H1 (cell line): ENCODE measurements around the gene SYMPK. TPM values are rescaled to one million over a fixed set of nuclear protein-coding genes. Genes with fewer than 3 reads are reported as not detected.
A peak's percentile ranks its signal among the peaks of the same experiment; 100 is the strongest.

Experiments used
- CTCF ChIA-PET: fragments of 300-600 bp; sonication (Branson Sonifier 250); formaldehyde crosslinking; loops from one replicate; lab custom pipeline; 2021; ENCODE audit not compliant: partially characterized antibody; lab: Charles Lee
- POLR2A ChIA-PET: fragments of 300-600 bp; sonication (Branson Sonifier 250); formaldehyde crosslinking; loops from one replicate; lab custom pipeline; 2021; ENCODE audit warnings: inconsistent platforms; ENCODE audit not compliant: partially characterized antibody; lab: Charles Lee
- DNase-seq, 2 experiments: peaks; one replicate each; pipeline versions ENCODE4 v3.0.0 to v3.0.0-alpha.2; 2010 to 2022; ENCODE audit warnings: low spot score in 2 of 2, low read depth in 1 of 2, mixed read lengths in 1 of 2
- FAIRE-seq: peaks from 2 replicates; lab custom pipeline; 2011; peaks lifted over from hg19 to GRCh38; lab: Jason Lieb, UNC
- H2AFZ ChIP-seq: 2 replicates; pipeline ENCODE4 v1.8.1; 2012; ENCODE audit warnings: low read length, inconsistent platforms
- H2AK5ac ChIP-seq: 2 replicates; pipeline ENCODE4 v1.6.1; 2013; ENCODE audit warnings: low read depth, low read length
- H2BK120ac ChIP-seq: replicated peaks from 2 replicates; pipeline ENCODE3; 2013; ENCODE audit warnings: low read depth, low read length, inconsistent platforms
- H2BK12ac ChIP-seq: 2 replicates; pipeline ENCODE4 v1.6.1; 2013; ENCODE audit warnings: low read depth, low read length
- H2BK15ac ChIP-seq: 2 replicates; pipeline ENCODE4 v1.6.1; 2013; ENCODE audit warnings: low read length
- H2BK20ac ChIP-seq: 2 replicates; pipeline ENCODE4 v1.6.1; 2013; ENCODE audit warnings: low read length
- H2BK5ac ChIP-seq: 2 replicates; pipeline ENCODE4 v1.6.1; 2013; ENCODE audit warnings: low read depth, low read length
- H3K14ac ChIP-seq: 2 replicates; pipeline ENCODE4 v1.6.1; 2013; ENCODE audit warnings: inconsistent platforms; ENCODE audit not compliant: insufficient read length
- H3K18ac ChIP-seq: 2 replicates; pipeline ENCODE4 v1.6.1; 2013; ENCODE audit warnings: low read length; ENCODE audit errors: extremely low read depth
- H3K23ac ChIP-seq: 2 replicates; pipeline ENCODE4 v1.6.1; 2013; ENCODE audit warnings: inconsistent platforms; ENCODE audit not compliant: insufficient read length
- H3K23me2 ChIP-seq: 2 replicates; pipeline ENCODE4 v1.6.1; 2013; ENCODE audit warnings: low read depth, low read length
- H3K27ac ChIP-seq: 2 replicates; pipeline ENCODE4 v1.6.1; 2011; ENCODE audit warnings: low read depth, low read length, inconsistent platforms
- H3K27me3 ChIP-seq, 4 experiments: replicated peaks in 1 of 4; 1 replicate in 1 of 4; 2 replicates in 3 of 4; pipeline versions ENCODE4 v1.6.1 to v1.8.1; 2011 to 2013; ENCODE audit warnings: low read length in 3 of 4, mild to moderate bottlenecking in 3 of 4, inconsistent platforms in 2 of 4, mixed read lengths in 2 of 4, moderate library complexity in 1 of 4; ENCODE audit not compliant: control insufficient read depth in 3 of 4, insufficient read depth in 3 of 4; ENCODE audit errors: extremely low read depth in 1 of 4
- H3K36me3 ChIP-seq, 4 experiments: 2 replicates each; pipeline versions ENCODE4 v1.6.1 to v1.8.1; 2011 to 2013; ENCODE audit warnings: mild to moderate bottlenecking in 4 of 4, low read length in 3 of 4, moderate library complexity in 2 of 4, control low read depth in 1 of 4, inconsistent platforms in 1 of 4; ENCODE audit not compliant: insufficient read depth in 4 of 4, control insufficient read depth in 2 of 4
- H3K4ac ChIP-seq: replicated peaks from 2 replicates; pipeline ENCODE3; 2013; ENCODE audit warnings: low read length, low read depth, mixed read lengths, inconsistent platforms; ENCODE audit not compliant: insufficient read length
- H3K4me1 ChIP-seq, 4 experiments: replicated peaks in 1 of 4; 1 replicate in 1 of 4; 2 replicates in 3 of 4; pipeline versions ENCODE4 v1.6.1 to v1.8.1; 2011 to 2013; ENCODE audit warnings: low read length in 3 of 4, inconsistent platforms in 2 of 4, mixed read lengths in 1 of 4; ENCODE audit not compliant: insufficient read depth in 4 of 4, control insufficient read depth in 3 of 4
- H3K4me2 ChIP-seq, 2 experiments: 2 replicates each; pipeline versions ENCODE4 v1.6.1 to v1.8.1; 2011 to 2013; ENCODE audit warnings: low read depth in 2 of 2, low read length in 2 of 2, control low read depth in 1 of 2, inconsistent platforms in 1 of 2, mild to moderate bottlenecking in 1 of 2; ENCODE audit not compliant: insufficient read depth in 1 of 2
- H3K4me3 ChIP-seq, 4 experiments: fragments of 200-600, 300-600 bp in 1 of 4; sonication (generic), shearing (Covaris generic), sonication (Bioruptor Twin) in 1 of 4; 2 replicates each; pipeline versions ENCODE4 v1.5.1 to v1.8.1; 2011 to 2016; ENCODE audit warnings: low read length in 4 of 4, low read depth in 3 of 4, control low read depth in 2 of 4, inconsistent platforms in 2 of 4, mild to moderate bottlenecking in 2 of 4, mixed read lengths in 1 of 4, moderate library complexity in 1 of 4; ENCODE audit not compliant: insufficient read depth in 2 of 4; ENCODE audit errors: extremely low read depth in 1 of 4
- H3K56ac ChIP-seq: replicated peaks from 2 replicates; pipeline ENCODE3; 2013; ENCODE audit warnings: low read depth, mild to moderate bottlenecking, mixed read lengths, low read length, inconsistent platforms; ENCODE audit not compliant: insufficient read length
- H3K79me1 ChIP-seq: 2 replicates; pipeline ENCODE4 v1.6.1; 2013; ENCODE audit warnings: low read depth, low read length, control low read depth
- H3K79me2 ChIP-seq, 2 experiments: 2 replicates each; pipeline versions ENCODE4 v1.6.1 to v1.8.1; 2012 to 2013; ENCODE audit warnings: low read length in 2 of 2, mild to moderate bottlenecking in 2 of 2, inconsistent platforms in 1 of 2; ENCODE audit not compliant: insufficient read depth in 2 of 2, control insufficient read depth in 1 of 2
- H3K9ac ChIP-seq, 4 experiments: replicated peaks in 1 of 4; 1 replicate in 1 of 4; 2 replicates in 3 of 4; pipeline versions ENCODE4 v1.6.1 to v1.8.1; 2011 to 2013; ENCODE audit warnings: low read depth in 3 of 4, low read length in 3 of 4, control low read depth in 2 of 4, mild to moderate bottlenecking in 2 of 4, moderate library complexity in 2 of 4, inconsistent platforms in 1 of 4; ENCODE audit errors: extremely low read depth in 1 of 4
- H3K9me3 ChIP-seq, 2 experiments: 2 replicates each; pipeline versions ENCODE4 v1.6.1 to v1.8.1; 2012 to 2013; ENCODE audit warnings: mild to moderate bottlenecking in 2 of 2, moderate library complexity in 2 of 2, control low read depth in 1 of 2, inconsistent platforms in 1 of 2, low read depth in 1 of 2, low read length in 1 of 2, mixed read lengths in 1 of 2; ENCODE audit not compliant: insufficient read depth in 2 of 2
- H4K20me1 ChIP-seq, 2 experiments: replicated peaks in 1 of 2; 2 replicates each; pipeline versions ENCODE3 to v1.8.1; 2011 to 2013; ENCODE audit warnings: inconsistent platforms in 2 of 2, low read length in 2 of 2, mild to moderate bottlenecking in 1 of 2; ENCODE audit not compliant: insufficient read depth in 2 of 2, control insufficient read depth in 1 of 2
- H4K5ac ChIP-seq: 2 replicates; pipeline ENCODE4 v1.6.1; 2013; ENCODE audit warnings: low read length, low read depth, mixed read lengths, inconsistent platforms; ENCODE audit not compliant: insufficient read length
- H4K8ac ChIP-seq: 2 replicates; pipeline ENCODE4 v1.8.0; 2013; ENCODE audit warnings: mild to moderate bottlenecking, moderate library complexity, low read length, inconsistent platforms; ENCODE audit not compliant: insufficient read depth; ENCODE audit errors: extremely low read depth
- H4K91ac ChIP-seq: replicated peaks from 2 replicates; pipeline ENCODE3; 2013; ENCODE audit warnings: low read length, mixed read lengths, inconsistent platforms; ENCODE audit not compliant: insufficient read length
- BCL11A ChIP-seq, 2 experiments: IDR thresholded peaks; one replicate each; pipeline ENCODE4 v1.6.1; 2011; ENCODE audit warnings: low read depth in 2 of 2, low read length in 2 of 2, mild to moderate bottlenecking in 2 of 2
- CEBPB ChIP-seq: IDR thresholded peaks from 2 replicates; pipeline ENCODE4 v1.6.1; 2012; ENCODE audit warnings: low read depth, low read length
- GTF2F1 ChIP-seq: IDR thresholded peaks from 2 replicates; pipeline ENCODE4 v1.6.1; 2012; ENCODE audit warnings: low read depth, low read length, improper control_type of control experiment, borderline replicate concordance
- HDAC2 ChIP-seq, 2 experiments: fragments of 300-600 bp in 1 of 2; sonication (generic) in 1 of 2; IDR thresholded peaks; 2 replicates each; pipeline ENCODE4 v1.6.1; 2011 to 2012; ENCODE audit warnings: low read depth in 2 of 2, low read length in 2 of 2, mild to moderate bottlenecking in 2 of 2, moderate library complexity in 2 of 2, borderline replicate concordance in 1 of 2, inconsistent platforms in 1 of 2
- KDM4A ChIP-seq: IDR thresholded peaks from one replicate; pipeline ENCODE4 v1.7.1; 2012; ENCODE audit warnings: low read depth, mild to moderate bottlenecking, moderate library complexity, low read length, inconsistent platforms; ENCODE audit not compliant: severe bottlenecking
- TBP ChIP-seq: IDR thresholded peaks from 2 replicates; pipeline ENCODE4 v1.6.1; 2011; ENCODE audit warnings: low read depth, low read length, improper control_type of control experiment
- WGBS, 2 experiments: shearing (Covaris generic) in 1 of 2; methylation state at CpG; one replicate each; pipeline versions ENCODE4 v1.1.6 to v1.1.7; 2013 to 2015; ENCODE audit warnings: low lambda C conversion rate in 2 of 2, mixed read lengths in 2 of 2, inconsistent platforms in 1 of 2, low coverage in 1 of 2, missing lambda C conversion rate in 1 of 2; ENCODE audit not compliant: insufficient replicate concordance in 2 of 2, insufficient coverage in 1 of 2, insufficient read length in 1 of 2; ENCODE audit errors: extremely low coverage in 1 of 2, missing lambda C conversion rate in 1 of 2; 5-methylcytosine and 5-hydroxymethylcytosine counted together
- polyA plus RNA-seq, 7 experiments: library from polyadenylated mRNA; depleted of rRNA in 3 of 7; stranded (reverse) in 5 of 7; unstranded in 2 of 7; fragments of >200 nt in 5 of 7; fragments of 200-250 nt in 2 of 7; gene quantifications; 1 replicate in 5 of 7; 2 replicates in 1 of 7; 4 replicates in 1 of 7; pipeline versions ENCODE4 v1.2.1 to v1.2.3, GENCODE V29; 2011 to 2013; ENCODE audit warnings: missing spikeins in 2 of 7, mixed read lengths in 2 of 7
- total RNA-seq: library from RNA; stranded (reverse); fragmentation: NEBNext Ultra II Directional; extraction: Animal tissue kit (Norgen Biotek cat#: 25700); gene quantifications from 2 replicates; pipeline ENCODE4 v1.2.1, GENCODE V29; 2021
- TF ChIP-seq, protein P1 (sequence below): IDR thresholded peaks from 2 replicates; pipeline ENCODE4 v1.6.1; 2012; ENCODE audit warnings: low read length, inconsistent platforms
- TF ChIP-seq, protein P2 (sequence below): IDR thresholded peaks from 2 replicates; pipeline ENCODE4 v1.6.1; 2012; ENCODE audit warnings: inconsistent platforms
- TF ChIP-seq, protein P3 (sequence below): IDR thresholded peaks from 2 replicates; pipeline ENCODE4 v1.6.1; 2011; ENCODE audit warnings: low read length, improper control_type of control experiment

The SYMPK gene
- total and polyA plus RNA-seq, 2 of the 8 experiments (the other 6 are each of a cell fraction or from before 2014, with no cell fraction given), result 93.6 to 99.5 TPM

DNA sequence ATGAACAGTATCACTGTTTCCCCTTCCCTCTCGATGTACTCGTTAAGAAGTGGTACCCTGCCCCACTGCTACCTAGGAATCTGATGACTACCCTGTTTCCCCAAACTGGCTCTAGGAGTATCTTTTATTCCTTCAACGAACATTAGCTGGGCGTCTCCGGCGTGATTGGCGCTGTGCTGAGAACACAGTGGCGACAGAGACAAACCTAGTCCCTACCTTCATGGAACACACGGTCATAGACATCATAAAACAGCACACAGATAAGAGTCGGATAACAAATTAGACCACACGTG is 730 bp downstream of the SYMPK start:
- H3K4me3 ChIP-seq, result peak overlapping the region; percentile 76 to 99 (median 86)
- H3K23ac ChIP-seq, result no peak overlapping the region
- peak overlapping the region; percentile 89; the same call in 1 of the 2 replicates for H2BK5ac ChIP-seq
- H3K79me1 ChIP-seq, result peaks cover 12% of the 10 kb centered on the region; the same call in 1 of the 2 replicates
- H4K8ac ChIP-seq, result no peak overlapping the region
- DNase-seq (no peak), FAIRE-seq (no peak)
- ChIA-PET CTCF (interaction anchor here (1.4 kb wide), 1 partner anchor 9 kb away, joined by 3 read pairs; no protein-coding TSS in a partner anchor), POLR2A (interaction anchor here (1.5 to 13.7 kb wide), 4 partner anchors 8 to 46 kb away, joined by 4 to 277 read pairs (median 34); partner anchors contain the start of genes IRF2BP1 and RSPH6A)
- H3K4me2 ChIP-seq, result peak overlapping the region; percentile 73 to 87
- H3K23me2 ChIP-seq, result peaks cover 16% of the 10 kb centered on the region
- no peak overlapping the region for H2BK12ac ChIP-seq
- peak overlapping the region; percentile 2 for H4K5ac ChIP-seq
- no peak overlapping the region for H2BK120ac ChIP-seq
- H2AK5ac ChIP-seq, result peak overlapping the region; percentile 4; the same call in 1 of the 2 replicates
- peaks cover 0 to 18% (median 8%) of the 10 kb centered on the region in 4 experiments; a peak in 6 of 7 replicates for H3K4me1 ChIP-seq
- WGBS, 2 experiments, result 10% methylated on average over 11 of the region's 11 CpGs; no CpG with 5 or more reads in 1 of the 2 experiments
- H3K14ac ChIP-seq, result no peak overlapping the region
- H3K36me3 ChIP-seq, result peaks cover 0 to 9% (median 7%) of the 10 kb centered on the region in 4 experiments; a peak in 5 of 8 replicates
- H3K9ac ChIP-seq, result peak overlapping the region in 3 of 4 experiments; percentile 81 to 86 (median 84); a peak in 6 of 7 replicates
- peak overlapping the region; percentile 17 for H3K4ac ChIP-seq
- peak overlapping the region; percentile 70 for H3K56ac ChIP-seq
- no peak overlapping the region for H4K91ac ChIP-seq
- H2AFZ ChIP-seq, result 0 out of 2 replicates have a peak overlapping the region, but pooled peaks have one; percentile 8
- peak overlapping the region; percentile 90 for H3K27ac ChIP-seq
- H2BK20ac ChIP-seq, result no peak overlapping the region
- H2BK15ac ChIP-seq, result no peak overlapping the region; the same call in 1 of the 2 replicates
- H3K79me2 ChIP-seq, result peaks cover 3 to 73% of the 10 kb centered on the region in 2 experiments; a peak in 2 of 4 replicates
- H3K27me3 ChIP-seq, result no peaks in the 10 kb centered on the region; a peak in 1 of 7 replicates
- H3K18ac ChIP-seq, result peak overlapping the region; percentile 68; the same call in 1 of the 2 replicates
- no peaks in the 10 kb centered on the region for H3K9me3 ChIP-seq
- H4K20me1 ChIP-seq, result peaks cover 2 to 8% of the 10 kb centered on the region in 2 experiments
- no peak for TF ChIP-seq HDAC2 (IDR thresholded peaks at IDR 0.05; ENCODE audit: borderline replicate concordance in 1 of 2, low read depth in 2 of 2, low read length in 2 of 2)
- TF ChIP-seq, protein P1, sequence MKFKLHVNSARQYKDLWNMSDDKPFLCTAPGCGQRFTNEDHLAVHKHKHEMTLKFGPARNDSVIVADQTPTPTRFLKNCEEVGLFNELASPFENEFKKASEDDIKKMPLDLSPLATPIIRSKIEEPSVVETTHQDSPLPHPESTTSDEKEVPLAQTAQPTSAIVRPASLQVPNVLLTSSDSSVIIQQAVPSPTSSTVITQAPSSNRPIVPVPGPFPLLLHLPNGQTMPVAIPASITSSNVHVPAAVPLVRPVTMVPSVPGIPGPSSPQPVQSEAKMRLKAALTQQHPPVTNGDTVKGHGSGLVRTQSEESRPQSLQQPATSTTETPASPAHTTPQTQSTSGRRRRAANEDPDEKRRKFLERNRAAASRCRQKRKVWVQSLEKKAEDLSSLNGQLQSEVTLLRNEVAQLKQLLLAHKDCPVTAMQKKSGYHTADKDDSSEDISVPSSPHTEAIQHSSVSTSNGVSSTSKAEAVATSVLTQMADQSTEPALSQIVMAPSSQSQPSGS, result no peak
- no peak for TF ChIP-seq BCL11A (IDR thresholded peaks at IDR 0.05; ENCODE audit: low read depth in 2 of 2, low read length in 2 of 2)
- TF ChIP-seq, protein P2, sequence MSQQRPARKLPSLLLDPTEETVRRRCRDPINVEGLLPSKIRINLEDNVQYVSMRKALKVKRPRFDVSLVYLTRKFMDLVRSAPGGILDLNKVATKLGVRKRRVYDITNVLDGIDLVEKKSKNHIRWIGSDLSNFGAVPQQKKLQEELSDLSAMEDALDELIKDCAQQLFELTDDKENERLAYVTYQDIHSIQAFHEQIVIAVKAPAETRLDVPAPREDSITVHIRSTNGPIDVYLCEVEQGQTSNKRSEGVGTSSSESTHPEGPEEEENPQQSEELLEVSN, result no peak
- TF ChIP-seq CEBPB, result no peak
- TF ChIP-seq, protein P3, sequence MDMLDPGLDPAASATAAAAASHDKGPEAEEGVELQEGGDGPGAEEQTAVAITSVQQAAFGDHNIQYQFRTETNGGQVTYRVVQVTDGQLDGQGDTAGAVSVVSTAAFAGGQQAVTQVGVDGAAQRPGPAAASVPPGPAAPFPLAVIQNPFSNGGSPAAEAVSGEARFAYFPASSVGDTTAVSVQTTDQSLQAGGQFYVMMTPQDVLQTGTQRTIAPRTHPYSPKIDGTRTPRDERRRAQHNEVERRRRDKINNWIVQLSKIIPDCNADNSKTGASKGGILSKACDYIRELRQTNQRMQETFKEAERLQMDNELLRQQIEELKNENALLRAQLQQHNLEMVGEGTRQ, result no peak
- TF ChIP-seq GTF2F1, result no peak
- no peak for TF ChIP-seq TBP
- TF ChIP-seq KDM4A, result no peak
